Kidney capillary endothelial cell (primary cell): ENCODE measurements around the gene STYXL1.

ENCODE experiments used
- DNase-seq: peaks from one replicate; pipeline ENCODE4 v3.0.0-alpha.2; 2018; ENCODE audit warnings: low spot score

Gene STYXL1

DNA sequence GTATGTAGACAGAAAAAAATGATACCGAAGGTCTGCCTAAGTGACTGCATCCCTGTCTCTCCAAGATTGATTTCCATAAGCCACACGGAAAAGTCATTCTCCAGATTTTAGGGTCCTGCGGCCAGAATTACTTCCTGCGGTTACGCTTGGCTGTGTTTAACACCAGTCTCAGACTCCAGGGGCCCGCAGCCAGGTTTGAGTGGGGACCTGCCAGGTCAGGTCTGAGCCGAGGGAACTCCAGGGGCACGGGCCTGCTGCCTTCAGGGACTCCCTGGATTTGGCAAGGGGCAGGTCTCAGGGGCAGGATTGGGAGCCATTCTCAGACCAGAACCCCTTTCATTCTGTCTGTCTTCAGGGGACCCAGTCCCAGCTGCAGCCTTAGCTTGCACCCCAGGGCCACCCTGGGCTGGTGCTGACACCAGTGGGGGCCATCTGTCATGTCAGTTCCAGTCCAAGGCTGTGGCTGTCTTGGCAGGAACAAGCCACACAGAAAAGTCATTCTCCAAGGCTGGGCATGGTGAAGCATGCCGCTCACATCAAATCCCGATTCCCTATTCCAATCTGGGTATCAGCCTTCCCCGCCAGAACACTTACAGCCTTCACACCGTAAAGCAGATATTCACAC is 92.4 kb downstream of the STYXL1 start:
- no peak for DNase-seq

DNA sequence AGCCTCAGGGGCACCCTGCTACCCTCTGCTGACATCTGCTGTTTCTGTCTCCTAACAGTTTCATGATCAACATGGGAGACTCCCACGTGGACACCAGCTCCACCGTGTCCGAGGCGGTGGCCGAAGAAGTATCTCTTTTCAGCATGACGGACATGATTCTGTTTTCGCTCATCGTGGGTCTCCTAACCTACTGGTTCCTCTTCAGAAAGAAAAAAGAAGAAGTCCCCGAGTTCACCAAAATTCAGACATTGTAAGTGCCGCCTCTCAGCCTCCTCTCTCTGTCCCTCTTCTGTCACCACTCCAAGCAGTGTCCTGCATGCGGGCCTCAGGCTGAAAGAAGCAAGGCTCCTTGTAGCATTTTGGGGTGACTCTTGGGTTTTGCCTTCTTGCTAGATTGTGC is 93.9 kb downstream of the STYXL1 start:
- DNase-seq: no peak

DNA sequence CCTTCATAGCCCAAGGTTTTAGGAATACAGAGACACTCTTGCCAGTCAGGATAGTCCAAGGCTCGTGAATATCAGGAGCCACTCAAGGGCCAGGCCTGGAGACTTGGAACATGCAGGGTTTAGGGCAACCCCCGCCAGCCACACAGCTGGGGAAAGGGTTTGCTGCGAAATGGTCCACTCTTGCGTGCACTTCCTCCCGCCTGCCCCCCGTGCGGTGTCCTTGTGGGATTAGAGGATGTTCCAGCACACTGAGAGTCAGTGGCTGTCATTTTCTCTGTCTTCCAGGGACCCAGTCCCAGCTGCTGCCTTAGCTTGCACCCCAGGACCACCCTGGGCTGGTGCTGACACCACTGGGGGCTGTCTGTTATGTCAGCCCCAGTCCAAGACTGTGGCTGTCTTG is 94.4 kb downstream of the STYXL1 start:
- no peak for DNase-seq

DNA sequence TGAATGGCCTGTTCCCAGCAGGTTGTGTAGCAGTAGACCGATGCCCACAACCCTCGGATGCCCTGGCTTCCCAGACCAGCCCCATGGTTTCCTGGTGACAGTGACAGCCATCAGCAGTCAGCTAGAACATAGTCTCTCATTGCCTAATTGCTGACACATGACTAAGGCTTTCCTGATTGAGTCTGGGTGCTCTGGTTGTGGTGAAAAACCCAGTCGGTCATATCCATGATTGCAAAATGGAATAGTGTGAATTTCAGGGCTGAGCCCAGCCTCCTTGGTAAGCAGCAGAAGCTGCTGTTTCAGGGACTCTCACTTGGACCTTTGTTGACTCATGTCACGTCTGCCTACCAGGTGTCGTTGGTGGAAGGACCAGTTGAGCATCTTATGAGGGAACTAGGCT is 96.3 kb downstream of the STYXL1 start:
- no peak for DNase-seq

DNA sequence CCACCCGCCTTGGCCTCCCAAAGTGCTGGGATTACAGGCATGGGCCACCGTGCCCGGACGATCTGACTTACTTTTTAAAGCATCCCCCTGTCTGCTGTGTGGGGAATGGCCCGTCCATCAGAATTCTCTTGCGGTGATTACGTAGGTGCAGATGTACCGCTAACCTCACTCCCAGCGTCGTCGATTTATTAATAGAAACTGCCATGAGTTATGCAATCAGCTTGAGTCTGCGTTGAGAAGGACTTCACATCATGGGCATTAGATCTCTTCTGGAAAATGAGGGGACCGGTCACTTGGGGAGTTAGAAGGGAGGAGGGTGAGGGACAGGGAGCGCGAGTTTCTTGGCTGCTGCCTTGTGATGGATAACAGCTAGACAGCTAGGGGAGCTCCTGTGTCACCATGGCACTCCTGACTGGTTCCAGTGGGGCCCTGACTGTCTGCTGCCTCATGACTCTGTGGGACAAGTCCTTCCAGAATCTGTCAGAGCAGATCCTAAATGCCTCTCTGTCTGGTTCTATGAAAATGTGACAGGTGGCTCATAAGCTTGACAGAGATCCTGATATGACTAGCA is 97.6 kb downstream of the STYXL1 start:
- DNase-seq: no peak

DNA sequence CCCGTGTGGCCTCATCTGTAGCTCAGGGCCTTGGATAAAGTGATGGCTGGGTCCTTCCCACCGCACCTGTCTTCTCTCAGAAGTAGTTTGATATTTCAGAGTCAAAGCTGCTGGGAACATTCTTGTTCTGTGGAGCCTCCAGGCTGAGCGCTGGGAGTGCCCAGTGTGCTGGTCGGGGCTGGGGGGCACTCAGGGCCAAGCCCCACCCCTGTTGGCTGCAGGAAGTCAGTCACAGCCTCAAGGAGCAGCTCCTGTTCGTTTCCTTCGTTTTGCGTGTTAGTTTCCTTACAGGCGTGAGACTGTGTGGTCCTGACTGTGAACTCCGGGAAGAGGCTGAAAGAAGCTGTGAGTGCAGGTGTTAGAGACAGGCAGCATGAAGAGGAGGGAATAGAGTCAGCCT is 99.6 kb downstream of the STYXL1 start:
- DNase-seq: no peak
